Neutrophil (primary cell): Measurements from ENCODE around the gene SWAP70.
"Not testable (repeated sequence)": the region's sequence is repeated elsewhere in the genome, so short reads cannot be mapped to it uniquely, and the experiment has no call there.

ENCODE experiments used
- H3K27ac ChIP-seq: fragments of 200-600 bp; sonication (generic); 2 replicates; pipeline ENCODE4 v1.5.1; 2016; ENCODE audit warnings: mild to moderate bottlenecking, moderate library complexity
- H3K27me3 ChIP-seq: fragments of 200-600 bp; sonication (generic); 2 replicates; pipeline ENCODE4 v1.6.0; 2016; ENCODE audit warnings: mild to moderate bottlenecking
- H3K36me3 ChIP-seq: fragments of 200-600 bp; sonication (generic); 2 replicates; pipeline ENCODE4 v1.5.1; 2017
- H3K4me1 ChIP-seq, 2 experiments: fragments of 200-600 bp in 1 of 2; sonication (generic) in 1 of 2; 1 replicate in 1 of 2; 2 replicates in 1 of 2; pipeline versions ENCODE4 v1.5.1 to v1.6.1; 2013 to 2016; ENCODE audit warnings: low read depth in 1 of 2, low read length in 1 of 2, mild to moderate bottlenecking in 1 of 2, moderate library complexity in 1 of 2; ENCODE audit not compliant: control insufficient read depth in 1 of 2, insufficient read depth in 1 of 2
- H3K4me3 ChIP-seq, 2 experiments: fragments of 200-600 bp in 1 of 2; sonication (generic) in 1 of 2; 1 replicate in 1 of 2; 2 replicates in 1 of 2; pipeline ENCODE4 v1.5.1; 2013 to 2016; ENCODE audit warnings: low read depth in 1 of 2, low read length in 1 of 2, mild to moderate bottlenecking in 1 of 2, moderate library complexity in 1 of 2
- H3K9me3 ChIP-seq: fragments of 200-600 bp; sonication (generic); 2 replicates; pipeline ENCODE4 v1.5.1; 2016
- TF ChIP-seq, protein P1 (sequence below): fragments of 200-600 bp; sonication (generic); IDR thresholded peaks from 2 replicates; pipeline ENCODE4 v1.5.1; 2016; ENCODE audit warnings: antibody characterized with exemption

SWAP70 gene

DNA sequence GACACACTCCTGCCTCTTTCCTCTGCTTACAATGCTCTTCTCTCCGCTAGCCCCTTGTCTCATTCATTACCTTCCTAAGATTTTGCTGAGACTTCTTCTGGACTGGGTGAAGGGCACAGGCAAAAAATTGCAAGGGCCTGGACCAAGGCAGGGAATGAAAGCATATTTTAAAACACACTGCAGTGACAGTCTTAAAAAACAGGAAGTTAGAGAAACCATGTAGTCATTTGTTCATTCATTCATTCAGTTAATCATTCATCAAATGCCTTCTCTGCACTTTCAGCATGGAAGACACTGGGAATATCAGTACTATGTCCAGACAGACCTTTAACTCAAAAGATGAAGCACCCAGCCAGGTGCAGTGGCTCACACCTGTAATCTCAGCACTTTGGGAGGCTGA is 44.9 kb upstream of the SWAP70 start:
- no peaks in the 10 kb centered on the region for H3K27me3 ChIP-seq
- H3K4me3 ChIP-seq: no peak overlapping the region
- H3K4me1 ChIP-seq: peaks cover 10 to 12% of the 10 kb centered on the region in 2 experiments
- no peak overlapping the region for H3K27ac ChIP-seq
- no peaks in the 10 kb centered on the region for H3K36me3 ChIP-seq
- H3K9me3 ChIP-seq: no peaks in the 10 kb centered on the region
- TF ChIP-seq, protein P1, sequence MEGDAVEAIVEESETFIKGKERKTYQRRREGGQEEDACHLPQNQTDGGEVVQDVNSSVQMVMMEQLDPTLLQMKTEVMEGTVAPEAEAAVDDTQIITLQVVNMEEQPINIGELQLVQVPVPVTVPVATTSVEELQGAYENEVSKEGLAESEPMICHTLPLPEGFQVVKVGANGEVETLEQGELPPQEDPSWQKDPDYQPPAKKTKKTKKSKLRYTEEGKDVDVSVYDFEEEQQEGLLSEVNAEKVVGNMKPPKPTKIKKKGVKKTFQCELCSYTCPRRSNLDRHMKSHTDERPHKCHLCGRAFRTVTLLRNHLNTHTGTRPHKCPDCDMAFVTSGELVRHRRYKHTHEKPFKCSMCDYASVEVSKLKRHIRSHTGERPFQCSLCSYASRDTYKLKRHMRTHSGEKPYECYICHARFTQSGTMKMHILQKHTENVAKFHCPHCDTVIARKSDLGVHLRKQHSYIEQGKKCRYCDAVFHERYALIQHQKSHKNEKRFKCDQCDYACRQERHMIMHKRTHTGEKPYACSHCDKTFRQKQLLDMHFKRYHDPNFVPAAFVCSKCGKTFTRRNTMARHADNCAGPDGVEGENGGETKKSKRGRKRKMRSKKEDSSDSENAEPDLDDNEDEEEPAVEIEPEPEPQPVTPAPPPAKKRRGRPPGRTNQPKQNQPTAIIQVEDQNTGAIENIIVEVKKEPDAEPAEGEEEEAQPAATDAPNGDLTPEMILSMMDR: no peak

DNA sequence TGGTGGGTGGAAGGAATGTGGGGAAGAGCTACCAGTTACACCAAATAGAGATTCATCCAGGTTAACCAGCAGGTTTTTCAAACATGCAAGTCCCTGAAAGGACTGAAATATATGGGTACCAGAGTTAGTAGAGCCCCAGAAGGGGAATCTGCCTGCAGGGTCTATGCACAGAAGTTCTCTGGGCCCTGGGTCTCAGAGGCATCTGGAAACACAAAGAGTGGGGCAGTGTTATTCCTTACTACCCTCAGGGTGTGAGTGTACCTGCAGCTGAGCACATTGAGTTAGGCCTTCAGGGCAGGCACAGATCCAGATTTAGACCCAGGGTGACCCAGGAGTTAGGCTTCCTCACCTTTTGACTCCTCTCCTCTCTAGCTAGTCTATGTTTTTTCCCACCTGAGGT is 43.9 kb upstream of the SWAP70 start:
- Histone ChIP-seq H3K27ac (no peak overlapping the region), H3K9me3 (no peaks in the 10 kb centered on the region), H3K4me3 (no peak overlapping the region), H3K4me1 (peaks cover under 1 to 3% of the 10 kb centered on the region in 2 experiments), H3K36me3 (no peaks in the 10 kb centered on the region), H3K27me3 (no peaks in the 10 kb centered on the region)
- TF ChIP-seq, protein P1: no peak

DNA sequence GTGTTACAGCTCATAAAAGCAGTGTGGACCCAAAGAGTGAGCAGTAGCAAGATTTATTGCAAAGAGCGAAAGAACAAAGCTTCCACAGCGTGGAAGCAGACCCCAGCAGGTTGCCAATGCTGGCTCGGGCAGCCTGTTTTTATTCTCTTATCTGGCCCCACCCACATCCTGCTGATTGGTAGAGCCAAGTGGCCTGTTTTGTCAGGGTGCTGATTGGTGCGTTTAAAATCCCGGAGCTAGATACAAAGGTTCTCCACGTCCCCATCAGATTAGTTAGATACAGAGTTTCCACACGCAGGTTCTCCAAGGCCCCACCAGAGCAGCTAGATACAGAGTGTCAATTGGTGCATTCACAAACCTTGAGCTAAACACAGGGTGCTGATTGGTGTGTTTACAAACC is 41.5 kb upstream of the SWAP70 start:
- H3K27me3 ChIP-seq, H3K36me3 ChIP-seq, H3K9me3 ChIP-seq, H3K27ac ChIP-seq, H3K4me3 ChIP-seq, H3K4me1 ChIP-seq: not testable (repeated sequence)

DNA sequence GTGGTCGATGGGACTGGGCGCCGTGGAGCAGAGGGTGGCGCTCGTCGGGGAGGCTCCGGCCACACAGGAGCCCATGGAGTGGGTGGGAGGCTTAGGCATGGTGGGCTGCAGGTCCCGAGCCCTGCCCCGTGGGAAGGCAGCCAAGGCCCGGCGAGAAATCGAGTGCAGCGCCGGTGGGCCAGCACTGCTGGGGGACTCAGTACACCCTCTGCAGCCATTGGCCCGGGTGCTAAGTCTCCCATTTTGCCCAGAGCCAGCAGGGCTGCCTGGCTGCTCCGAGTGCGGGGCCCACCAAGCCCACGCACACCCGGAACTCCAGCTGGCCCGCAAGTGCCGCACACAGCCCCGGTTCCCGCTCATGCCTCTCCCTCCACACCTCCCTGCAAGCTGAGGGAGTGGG is 40.8 kb upstream of the SWAP70 start:
- not testable (repeated sequence) for H3K4me3 ChIP-seq, H3K4me1 ChIP-seq, H3K9me3 ChIP-seq, H3K27ac ChIP-seq, H3K27me3 ChIP-seq, H3K36me3 ChIP-seq

DNA sequence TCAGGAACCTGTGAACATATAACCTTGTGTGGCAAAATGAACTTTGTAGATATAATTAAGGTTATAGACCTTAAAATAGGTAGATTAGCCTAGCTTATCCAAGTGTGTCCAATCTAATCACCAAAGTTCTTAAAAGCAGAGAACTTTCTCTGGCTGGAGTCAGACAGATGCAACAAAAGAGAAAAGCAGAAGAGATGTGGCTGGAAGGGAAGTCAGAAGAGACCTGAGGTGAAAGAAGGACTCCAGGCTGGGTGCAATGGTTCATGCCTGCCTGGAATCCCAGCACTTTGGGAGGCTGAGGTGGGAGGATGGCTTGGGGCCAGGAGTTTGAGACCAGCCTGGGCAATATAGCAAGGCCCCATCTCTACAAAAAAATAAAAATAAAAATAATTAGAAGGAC is 39.4 kb upstream of the SWAP70 start:
- no peak overlapping the region for H3K4me3 ChIP-seq
- TF ChIP-seq, protein P1: no peak
- H3K27ac ChIP-seq: no peak overlapping the region
- no peaks in the 10 kb centered on the region for H3K9me3 ChIP-seq
- no peaks in the 10 kb centered on the region for H3K36me3 ChIP-seq
- no peaks in the 10 kb centered on the region for H3K27me3 ChIP-seq
- H3K4me1 ChIP-seq: no peaks in the 10 kb centered on the region

DNA sequence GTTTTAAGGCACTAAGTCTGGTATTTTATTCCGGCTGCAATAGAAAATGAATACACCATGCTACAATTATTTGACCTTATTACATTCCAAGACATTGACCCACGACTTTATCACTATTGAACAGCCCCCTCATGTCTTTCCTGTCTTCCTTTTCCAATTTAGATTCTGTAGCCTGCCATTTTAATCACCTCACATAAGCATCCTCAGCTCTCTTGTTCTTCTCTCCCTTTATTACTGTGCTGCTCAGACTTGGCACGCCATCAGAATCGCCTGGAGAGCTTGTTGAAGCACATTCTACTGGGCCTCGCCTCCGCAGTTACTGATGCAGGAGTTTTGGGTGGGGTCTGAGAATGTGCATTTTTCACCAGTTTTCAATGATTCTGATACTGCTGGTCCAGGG is 38.7 kb upstream of the SWAP70 start:
- Histone ChIP-seq H3K4me1 (no peaks in the 10 kb centered on the region), H3K4me3 (no peak overlapping the region), H3K36me3 (no peaks in the 10 kb centered on the region), H3K9me3 (no peaks in the 10 kb centered on the region), H3K27ac (no peak overlapping the region), H3K27me3 (no peaks in the 10 kb centered on the region)
- TF ChIP-seq, protein P1: no peak

DNA sequence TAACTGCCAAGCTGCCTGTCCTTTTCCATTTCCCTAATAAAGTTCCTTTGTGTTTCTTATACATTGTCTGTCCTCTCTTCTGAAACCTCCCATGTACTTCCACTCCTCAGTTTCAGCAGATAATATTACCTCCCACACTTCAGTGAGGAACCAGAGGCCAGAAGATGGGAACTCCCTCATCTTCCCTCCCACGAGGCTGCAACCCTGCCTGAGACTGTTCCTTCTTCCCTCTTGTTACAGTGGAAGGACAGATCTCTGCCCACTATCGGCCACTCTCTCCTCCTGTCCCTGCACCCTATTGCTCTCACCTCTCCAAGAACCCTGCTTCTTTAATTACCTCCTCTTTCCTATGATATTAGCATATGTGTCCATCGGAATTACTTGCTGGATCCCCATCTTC is 38.1 kb upstream of the SWAP70 start:
- H3K27ac ChIP-seq: no peak overlapping the region
- no peak overlapping the region for H3K4me3 ChIP-seq

More for the DNA sequence above, 38.1 kb upstream of the SWAP70 start:
- Histone ChIP-seq H3K36me3 (no peaks in the 10 kb centered on the region), H3K27me3 (no peaks in the 10 kb centered on the region), H3K9me3 (no peaks in the 10 kb centered on the region), H3K4me1 (no peaks in the 10 kb centered on the region)
- TF ChIP-seq, protein P1: no peak
